22Rv1 (cell line): ENCODE results near the gene TNNC2.
"Not testable (repeated sequence)": the region's sequence is repeated elsewhere in the genome, so short reads cannot be mapped to it uniquely, and the experiment has no call there.

ENCODE experiments used
- CTCF ChIP-seq: fragments of 450-650 bp; IDR thresholded peaks from 2 replicates; pipeline ENCODE4 v1.5.1; 2017; ENCODE audit warnings: mild to moderate bottlenecking
- ZFX ChIP-seq: fragments of 450-650 bp; IDR thresholded peaks from 2 replicates; pipeline ENCODE4 v1.6.1; 2017; ENCODE audit warnings: antibody characterized with exemption, borderline replicate concordance

- not testable (repeated sequence) for TF ChIP-seq CTCF, ZFX
These were observed 29.6 kb downstream of the TNNC2 start for GRCh38 chr20:45797510-45797909.
